Measurements from ENCODE around the gene ASS1.
"Not testable (repeated sequence)": the region's sequence is repeated elsewhere in the genome, so short reads cannot be mapped to it uniquely, and the experiment has no call there.

Gene ASS1

GRCh38 chr9:130419521-130420035 is 25.2 kb upstream of the ASS1 start:
- no peak for DNase-seq

GRCh38 chr9:130421154-130421801 is 23.5 kb upstream of the ASS1 start:
- no peak for DNase-seq

DNA sequence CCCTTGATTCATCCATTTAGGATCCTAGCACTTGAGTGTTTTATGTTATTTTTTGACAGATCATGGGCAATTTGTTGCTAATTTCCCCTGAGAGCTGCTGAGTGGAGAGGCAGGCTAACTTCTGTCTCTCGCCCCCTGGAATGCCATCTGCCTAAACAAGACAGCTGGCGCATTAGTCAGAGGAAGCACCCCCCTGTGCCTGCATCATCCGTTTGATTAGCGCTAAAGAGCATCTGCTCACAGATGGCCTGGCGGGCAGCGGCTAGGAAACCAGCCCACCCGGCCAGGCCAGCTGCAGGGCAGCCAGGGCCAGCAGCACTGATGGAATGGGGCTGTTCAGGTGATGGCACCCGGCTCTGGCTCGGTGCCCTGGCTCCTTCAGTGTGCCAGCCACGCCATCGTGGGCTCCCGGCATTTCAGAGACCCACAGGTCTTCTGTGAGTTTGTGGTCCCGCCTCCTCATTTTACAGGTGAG is 22.9 kb upstream of the ASS1 start:
- DNase-seq: no peak

- no peak for DNase-seq
Observed at GRCh38 chr9:130422546-130422945, 22.2 kb upstream of the ASS1 start.

- DNase-seq: no peak
Observed at GRCh38 chr9:130423272-130423671, 21.5 kb upstream of the ASS1 start.

- no peak for DNase-seq
Observed at GRCh38 chr9:130424595-130425454, 19.9 kb upstream of the ASS1 start.

- no peak for DNase-seq
Observed at GRCh38 chr9:130425741-130426466, 18.9 kb upstream of the ASS1 start.

- DNase-seq: no peak
Observed at GRCh38 chr9:130426467-130426773, 18.3 kb upstream of the ASS1 start.

- DNase-seq: no peak
Observed at GRCh38 chr9:130426883-130427282, 17.9 kb upstream of the ASS1 start.

- no peak for DNase-seq
Observed at GRCh38 chr9:130427326-130427725, 17.4 kb upstream of the ASS1 start.

DNA sequence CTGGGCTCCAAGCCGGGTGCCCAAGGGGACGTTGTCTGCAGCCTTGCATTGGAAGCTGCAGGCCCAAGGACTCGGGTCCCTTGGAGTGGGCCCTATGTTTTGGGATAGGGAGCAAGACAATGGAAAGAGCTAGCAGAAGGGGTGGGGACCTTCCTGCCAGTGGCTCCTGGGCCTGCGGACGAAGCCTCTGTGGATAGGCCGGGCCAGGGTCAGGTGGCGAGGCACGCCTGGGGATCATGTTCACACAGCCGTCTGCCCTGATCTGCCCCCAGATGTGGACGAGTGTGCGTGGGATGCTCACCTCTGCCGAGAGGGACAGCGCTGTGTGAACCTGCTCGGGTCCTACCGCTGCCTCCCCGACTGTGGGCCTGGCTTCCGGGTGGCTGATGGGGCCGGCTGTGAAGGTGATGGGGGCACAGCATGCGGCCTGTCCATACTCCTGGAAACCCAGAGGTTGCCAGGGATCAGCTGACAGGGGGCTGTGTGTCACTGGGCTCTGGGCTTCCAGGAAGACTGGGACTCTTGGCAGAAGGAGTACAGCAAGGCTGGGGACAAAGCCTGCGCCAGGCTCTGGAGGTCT is 16.6 kb upstream of the ASS1 start:
- no peak for DNase-seq

GRCh38 chr9:130429381-130429780 is 15.4 kb upstream of the ASS1 start:
- DNase-seq: no peak

DNA sequence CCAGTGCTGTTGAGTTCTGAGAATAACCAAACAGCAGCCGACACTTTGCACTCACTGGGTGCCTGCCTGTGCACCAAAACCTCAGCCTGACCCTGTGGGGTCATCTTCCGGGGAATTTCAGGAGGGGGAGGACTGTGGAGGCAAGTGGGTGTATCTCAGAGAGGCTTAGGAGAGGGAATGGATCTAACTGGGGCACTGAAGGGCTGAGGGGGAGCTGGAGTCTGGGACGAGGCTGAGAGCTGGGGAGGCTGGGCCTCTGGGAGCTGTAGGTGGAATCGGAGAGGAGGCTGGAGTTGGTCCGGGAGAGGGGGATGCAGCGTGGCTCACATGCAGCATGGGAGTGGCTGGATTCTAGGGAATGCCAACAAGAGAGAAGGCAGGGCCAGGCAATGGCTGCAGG is 14.9 kb upstream of the ASS1 start:
- DNase-seq: no peak

GRCh38 chr9:130430232-130430631 is 14.5 kb upstream of the ASS1 start:
- DNase-seq: no peak

DNA sequence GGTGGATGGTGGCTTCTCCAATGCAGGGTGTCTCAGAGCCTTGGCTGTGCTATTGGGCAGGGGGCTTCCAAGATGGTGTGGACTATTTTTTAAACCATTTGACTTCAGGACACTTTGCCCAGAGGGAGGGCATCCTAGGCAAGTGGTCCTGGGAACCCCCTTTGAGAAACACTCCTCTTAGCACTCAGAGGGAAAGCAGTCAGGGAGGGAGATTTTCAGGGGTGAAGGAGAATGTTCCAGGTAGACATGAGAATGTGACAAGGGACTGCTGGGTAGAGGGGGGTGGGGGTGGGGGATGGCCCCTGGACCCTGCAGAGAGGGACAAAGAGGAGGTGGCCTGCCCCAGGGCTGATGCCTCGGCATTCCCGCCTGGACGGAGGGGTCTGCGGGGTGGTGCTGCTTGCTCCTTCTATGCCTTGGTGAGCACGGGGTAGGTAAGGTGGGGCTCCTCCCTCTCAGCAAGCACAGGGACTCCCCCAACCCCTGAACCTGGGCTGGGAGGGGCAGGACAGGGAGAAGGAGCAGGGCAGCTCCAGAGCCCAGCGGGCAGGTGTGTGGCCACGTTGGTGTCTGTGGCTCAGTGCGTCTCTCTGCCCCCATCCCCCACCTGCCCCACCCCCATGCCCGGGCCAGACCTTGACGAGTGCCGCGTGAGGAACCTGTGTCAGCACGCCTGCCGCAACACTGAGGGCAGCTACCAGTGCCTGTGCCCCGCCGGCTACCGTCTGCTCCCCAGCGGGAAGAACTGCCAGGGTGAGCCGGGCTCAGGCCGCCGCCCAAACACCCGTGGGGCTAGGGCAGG is 13.8 kb upstream of the ASS1 start:
- no peak for DNase-seq

GRCh38 chr9:130431536-130432303 is 13.0 kb upstream of the ASS1 start:
- no peak for DNase-seq

DNA sequence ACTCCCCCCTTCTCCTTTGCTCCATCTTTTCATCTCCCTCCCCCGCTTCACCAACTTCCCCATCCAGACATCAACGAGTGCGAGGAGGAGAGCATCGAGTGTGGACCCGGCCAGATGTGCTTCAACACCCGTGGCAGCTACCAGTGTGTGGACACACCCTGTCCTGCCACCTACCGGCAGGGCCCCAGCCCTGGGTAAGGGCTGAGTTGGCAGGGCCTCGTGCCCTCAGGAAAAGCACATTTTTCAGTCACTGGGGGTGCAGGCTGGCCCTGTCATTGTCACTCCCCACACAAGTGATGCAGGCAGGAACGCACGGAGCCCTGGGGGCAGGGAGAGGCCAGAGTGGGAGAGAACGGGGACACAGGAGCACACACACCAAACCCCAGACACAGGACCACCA is 12.4 kb upstream of the ASS1 start:
- no peak for DNase-seq

- no peak for DNase-seq
Observed at GRCh38 chr9:130432796-130433167, 12.0 kb upstream of the ASS1 start.

DNA sequence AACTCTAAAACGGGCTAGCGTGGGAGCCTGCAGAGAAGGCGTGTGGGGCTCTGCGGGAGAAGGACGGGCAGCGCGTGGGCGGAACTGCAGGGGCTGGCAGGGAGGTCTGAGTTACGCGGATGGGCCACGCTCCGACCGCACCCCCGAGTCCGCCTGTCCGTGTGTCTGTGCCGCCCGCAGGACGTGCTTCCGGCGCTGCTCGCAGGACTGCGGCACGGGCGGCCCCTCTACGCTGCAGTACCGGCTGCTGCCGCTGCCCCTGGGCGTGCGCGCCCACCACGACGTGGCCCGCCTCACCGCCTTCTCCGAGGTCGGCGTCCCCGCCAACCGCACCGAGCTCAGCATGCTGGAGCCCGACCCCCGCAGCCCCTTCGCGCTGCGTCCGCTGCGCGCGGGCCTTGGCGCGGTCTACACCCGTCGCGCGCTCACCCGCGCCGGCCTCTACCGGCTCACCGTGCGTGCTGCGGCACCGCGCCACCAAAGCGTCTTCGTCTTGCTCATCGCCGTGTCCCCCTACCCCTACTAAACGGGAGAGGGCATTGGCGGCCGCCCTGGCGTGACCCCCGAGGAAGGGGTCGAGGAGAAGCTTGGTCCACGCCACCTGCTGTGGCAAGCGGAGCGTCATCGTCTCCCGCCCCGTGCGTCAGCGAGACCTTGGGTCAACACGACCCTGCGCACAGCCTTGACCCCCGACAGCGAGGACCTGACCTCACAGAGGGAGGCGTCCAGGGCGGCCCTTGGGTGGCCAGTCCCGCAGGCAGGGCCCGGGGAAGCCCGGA is 11.4 kb upstream of the ASS1 start:
- no peak for DNase-seq

DNA sequence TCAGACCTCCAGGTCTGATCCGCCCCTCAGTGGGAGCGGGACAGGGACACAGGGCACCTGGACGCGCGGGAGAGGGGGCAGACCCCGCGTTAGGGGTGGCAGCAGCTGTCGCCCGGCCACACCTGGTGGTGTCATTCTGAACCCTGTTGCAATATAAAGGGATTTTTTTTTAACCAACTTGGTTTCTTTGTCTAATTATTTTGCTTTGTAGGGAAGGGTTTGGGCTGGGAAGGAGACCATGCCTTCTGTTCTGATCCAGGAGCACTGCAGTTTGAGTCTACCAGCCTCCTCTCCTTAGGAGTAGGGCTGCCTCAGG is 10.9 kb upstream of the ASS1 start:
- DNase-seq: no peak

GRCh38 chr9:130434656-130435055 is 10.1 kb upstream of the ASS1 start:
- DNase-seq: not testable (repeated sequence)

Data from KG1 (cell line).